GM12878 (cell line): Measurements from ENCODE around the gene SYNJ2BP. TPM values are rescaled to one million over a fixed set of nuclear protein-coding genes. Genes with fewer than 3 reads are reported as not detected.

Experiments
- ATAC-seq: fragments of 200-7000 bp; cut with Tn5 transposase; 3 replicates; pipeline ENCODE4 v1.9.1; 2020; ENCODE audit warnings: mild to moderate bottlenecking, moderate library complexity
- BruUV-seq: library from RNA; stranded (reverse); fragments of 400-500 nt; replicated peaks from 2 replicates; lab custom pipeline; 2021; lab: Mats Ljungman, UMichigan
- CTCF ChIA-PET: fragments of 300-600 bp; sonication (Branson Sonifier 250); formaldehyde crosslinking; extraction: SDS; loops from one replicate; lab custom pipeline; 2021; ENCODE audit warnings: inconsistent platforms; lab: Yijun Ruan, JAX
- POLR2A ChIA-PET: fragments of 350-600 bp; formaldehyde crosslinking; extraction: SDS; loops from one replicate; lab custom pipeline; 2021; ENCODE audit warnings: inconsistent platforms; lab: Charles Lee
- RAD21 ChIA-PET: fragments of 300-600 bp; sonication (Branson Sonifier 250); formaldehyde crosslinking; loops from one replicate; lab custom pipeline; 2023; ENCODE audit warnings: antibody characterized with exemption; ENCODE audit not compliant: unreplicated experiment; lab: Charles Lee
- SMC1A ChIA-PET: fragments of 300-600 bp; sonication (Branson Sonifier 250); formaldehyde crosslinking; loops from one replicate; lab custom pipeline; 2023; ENCODE audit not compliant: unreplicated experiment, uncharacterized antibody; lab: Charles Lee
- DNase-seq: peaks from one replicate; pipeline ENCODE4 v3.0.0-alpha.2; 2011; ENCODE audit warnings: low read depth, low spot score
- FAIRE-seq: peaks from 3 replicates; lab custom pipeline; 2011; peaks lifted over from hg19 to GRCh38; lab: Jason Lieb, UNC
- H2AFZ ChIP-seq: 2 replicates; pipeline ENCODE4 v1.6.0; 2011; ENCODE audit warnings: low read depth, low read length, control low read depth; ENCODE audit not compliant: control insufficient read depth
- H3K27ac ChIP-seq: 2 replicates; pipeline ENCODE4 v1.5.1; 2011; ENCODE audit warnings: control low read depth; ENCODE audit not compliant: control insufficient read depth, insufficient read depth
- H3K27me3 ChIP-seq, 2 experiments: replicated peaks in 1 of 2; 2 replicates each; pipeline versions ENCODE4 v1.6.0 to v1.6.1; 2011; ENCODE audit warnings: low read length in 1 of 2; ENCODE audit not compliant: control insufficient read depth in 2 of 2, insufficient read depth in 2 of 2
- H3K36me3 ChIP-seq, 2 experiments: 2 replicates each; pipeline ENCODE4 v1.5.1; 2011; ENCODE audit warnings: low read length in 1 of 2; ENCODE audit not compliant: control insufficient read depth in 2 of 2, insufficient read depth in 2 of 2
- H3K4me1 ChIP-seq: 2 replicates; pipeline ENCODE4 v1.6.1; 2011; ENCODE audit warnings: mild to moderate bottlenecking, low read length, moderate library complexity, mixed read lengths; ENCODE audit not compliant: control insufficient read depth, insufficient read depth
- H3K4me2 ChIP-seq: 2 replicates; pipeline ENCODE4 v1.6.0; 2011; ENCODE audit warnings: control low read depth; ENCODE audit not compliant: control insufficient read depth, insufficient read depth
- H3K4me3 ChIP-seq: fragments of 200-600 bp; sonication (generic); 2 replicates; pipeline ENCODE4 v1.5.1; 2016
- H3K79me2 ChIP-seq: 2 replicates; pipeline ENCODE4 v1.6.0; 2011; ENCODE audit warnings: low read length; ENCODE audit not compliant: control insufficient read depth, insufficient read depth
- H3K9ac ChIP-seq: 2 replicates; pipeline ENCODE4 v1.8.0; 2011; ENCODE audit warnings: low read length, control low read depth, mixed read lengths; ENCODE audit not compliant: control insufficient read depth, insufficient read depth
- H3K9me3 ChIP-seq: replicated peaks from 3 replicates; pipeline ENCODE4 v1.5.1; 2011; ENCODE audit warnings: mild to moderate bottlenecking, low read length; ENCODE audit not compliant: control insufficient read depth, insufficient read depth
- H4K20me1 ChIP-seq: 2 replicates; pipeline ENCODE4 v1.6.0; 2011; ENCODE audit not compliant: control insufficient read depth, insufficient read depth
- BHLHE40 ChIP-seq, 2 experiments: fragments of 450-650 bp in 1 of 2; IDR thresholded peaks; 2 replicates each; pipeline ENCODE4 v1.6.1; 2011 to 2017; ENCODE audit warnings: low read depth in 2 of 2, borderline replicate concordance in 1 of 2, improper control_type of control experiment in 1 of 2, low read length in 1 of 2, mild to moderate bottlenecking in 1 of 2
- CHD2 ChIP-seq: IDR thresholded peaks from 2 replicates; pipeline ENCODE4 v1.6.1; 2011; ENCODE audit warnings: low read depth, low read length, improper control_type of control experiment, borderline replicate concordance
- ETV6 ChIP-seq, 2 experiments: fragments of 450-650 bp in 1 of 2; IDR thresholded peaks in 1 of 2; conservative IDR thresholded peaks in 1 of 2; 2 replicates each; pipeline ENCODE4 v1.6.1; 2014; ENCODE audit warnings: antibody characterized with exemption in 1 of 2, borderline replicate concordance in 1 of 2, low read depth in 1 of 2, mild to moderate bottlenecking in 1 of 2, moderate library complexity in 1 of 2
- FOXM1 ChIP-seq: IDR thresholded peaks from 2 replicates; pipeline ENCODE4 v1.6.1; 2012; ENCODE audit warnings: low read depth, mild to moderate bottlenecking, inconsistent platforms, low read length, moderate library complexity
- IRF4 ChIP-seq: IDR thresholded peaks from 2 replicates; pipeline ENCODE4 v1.6.1; 2011; ENCODE audit warnings: low read depth, low read length
- PBX3 ChIP-seq: IDR thresholded peaks from 2 replicates; pipeline ENCODE4 v1.6.1; 2011; ENCODE audit warnings: mild to moderate bottlenecking, low read depth, low read length, moderate library complexity; ENCODE audit not compliant: insufficient replicate concordance
- PRDM15 ChIP-seq: fragments of 450-650 bp; formaldehyde crosslinking; IDR thresholded peaks from 2 replicates; pipeline ENCODE4 v1.4.0; 2020; ENCODE audit warnings: mild to moderate bottlenecking, moderate library complexity
- RBBP5 ChIP-seq: fragments of 200-600 bp; sonication (generic); conservative IDR thresholded peaks from 2 replicates; pipeline ENCODE4 v1.6.1; 2016
- TAF1 ChIP-seq: IDR thresholded peaks from 2 replicates; pipeline ENCODE4 v1.6.1; 2011; ENCODE audit warnings: mild to moderate bottlenecking, low read depth, low read length, borderline replicate concordance
- TCF12 ChIP-seq: IDR thresholded peaks from 2 replicates; pipeline ENCODE4 v1.6.1; 2011; ENCODE audit warnings: low read depth, mild to moderate bottlenecking, low read length
- ZBTB11 ChIP-seq: fragments of 450-650 bp; formaldehyde crosslinking; IDR thresholded peaks from 2 replicates; pipeline ENCODE4 v1.5.0; 2022; ENCODE audit warnings: mild to moderate bottlenecking, missing genetic modification characterization
- ZSCAN29 ChIP-seq: fragments of 450-650 bp; IDR thresholded peaks from 2 replicates; pipeline ENCODE4 v1.6.1; 2017; ENCODE audit warnings: mild to moderate bottlenecking, moderate library complexity
- WGBS: methylation state at CpG from one replicate; pipeline ENCODE4 v1.1.6; 2016; ENCODE audit warnings: low lambda C conversion rate; ENCODE audit not compliant: insufficient replicate concordance, insufficient coverage; ENCODE audit errors: missing lambda C conversion rate; 5-methylcytosine and 5-hydroxymethylcytosine counted together
- in situ Hi-C: fragments of 300-500 bp; cut with MboI; formaldehyde crosslinking; loops from 9 replicates; pipeline ENCODE4 v1.14.3; 2018; ENCODE audit warnings: mixed read lengths
- intact Hi-C: fragments of 100-400 bp; cut with micrococcal nuclease; formaldehyde crosslinking; loops from one replicate; pipeline ENCODE4 v1.14.2; 2022; ENCODE audit not compliant: unreplicated experiment
- polyA plus RNA-seq, 11 experiments: library from polyadenylated mRNA; depleted of rRNA in 4 of 11; unstranded in 6 of 11; stranded (reverse) in 5 of 11; fragments of >200 nt; fragmentation: Nextera tagmentation in 4 of 11; fragmentation: Illumina TruSeq in 1 of 11; extraction: Ambion mirVana in 4 of 11; extraction: Trizol in 1 of 11; gene quantifications; 1 replicate in 1 of 11; 2 replicates in 10 of 11; pipeline versions ENCODE4 v1.2.1 to v1.2.3, GENCODE V29; 2011 to 2016; ENCODE audit warnings: inconsistent platforms in 2 of 11, missing spikeins in 2 of 11, low read depth in 1 of 11
- total RNA-seq, 4 experiments: library from RNA; depleted of rRNA in 3 of 4; stranded (reverse); fragments of >200 nt in 3 of 4; fragmentation: Illumina TruSeq in 1 of 4; extraction: Trizol in 1 of 4; gene quantifications; 2 replicates each; pipeline versions ENCODE4 v1.2.1 to v1.2.3, GENCODE V29; 2013 to 2021

Gene SYNJ2BP
- total and polyA plus RNA-seq, 10 of the 15 experiments (the other 5 are each of a cell fraction or from before 2014, with no cell fraction given) = 8.0 to 27.5 (median 17.5) TPM

- ChIA-PET CTCF (interaction anchor here (1.5 kb wide), 1 partner anchor 410 kb away, joined by 3 read pairs; no protein-coding TSS in a partner anchor), RAD21 (no interaction called here)
- Histone ChIP-seq H3K27ac (no peak overlapping the region), H3K4me1 (no peaks in the 10 kb centered on the region)
- in situ Hi-C loops = no loop called here
- DNase-seq = no peak
- no peak for ATAC-seq
- TF ChIP-seq PBX3 (no peak), PRDM15 (no peak), FOXM1 (no peak), TCF12 (no peak), ETV6 (conservative IDR thresholded peaks at IDR 0.05 in 1 of 2, IDR thresholded peaks at IDR 0.05 in 1 of 2; ENCODE audit: borderline replicate concordance in 1 of 2, low read depth in 1 of 2) (no peak), ZBTB11 (no peak), CHD2 (no peak), RBBP5 (no peak), IRF4 (no peak), ZSCAN29 (no peak), TAF1 (no peak), BHLHE40 (IDR thresholded peaks at IDR 0.05; ENCODE audit: borderline replicate concordance in 1 of 2, low read depth in 2 of 2, low read length in 1 of 2) (no peak)
- TF ChIP-seq, all 136 proteins: peak for 0
- POLR2A ChIA-PET = interaction anchor here (0.7 kb wide), 1 partner anchor 13 kb away, joined by 7 read pairs; no protein-coding TSS in a partner anchor
- SMC1A ChIA-PET = interaction anchor here (0.6 to 1.2 kb wide), 4 partner anchors 16 to 209 kb away, joined by 3 to 4 read pairs (median 4); no protein-coding TSS in a partner anchor
- no TSS peak for BruUV-seq
- H3K79me2 ChIP-seq = no peaks in the 10 kb centered on the region
- FAIRE-seq = no peak
- H3K27me3 ChIP-seq = no peaks in the 10 kb centered on the region
- 0 out of 4 replicates have a peak, but pooled peaks cover 0 to 3% of the 10 kb centered on the region in 2 experiments for H3K36me3 ChIP-seq
- no peak overlapping the region for H3K4me2 ChIP-seq
- intact Hi-C loops = no loop called here
- H4K20me1 ChIP-seq = no peaks in the 10 kb centered on the region
- H3K4me3 ChIP-seq = no peak overlapping the region
- H3K9ac ChIP-seq = no peak overlapping the region
- no peaks in the 10 kb centered on the region for H3K9me3 ChIP-seq
- over 99% methylated on average over 4 of the region's 4 CpGs for WGBS
- no peak overlapping the region for H2AFZ ChIP-seq
Measured at GRCh38 chr14:70407621-70408020, 9.3 kb downstream of the SYNJ2BP start.
